Keratinocyte (primary cell): ENCODE measurements around the gene ANO7. TPM values are rescaled to one million over a fixed set of nuclear protein-coding genes. Genes with fewer than 3 reads are reported as not detected.

Experiments used
- DNase-seq: peaks from one replicate; pipeline ENCODE4 v3.0.0-alpha.2; 2011; ENCODE audit warnings: low read depth, missing footprints, low spot score
- FAIRE-seq: peaks from 2 replicates; lab custom pipeline; 2011; peaks lifted over from hg19 to GRCh38; lab: Jason Lieb, UNC
- H2AFZ ChIP-seq: 2 replicates; pipeline ENCODE4 v1.6.0; 2012; ENCODE audit warnings: low read length, control low read depth, inconsistent platforms; ENCODE audit not compliant: control insufficient read depth
- H3K27ac ChIP-seq: 2 replicates; pipeline ENCODE4 v1.5.1; 2011; ENCODE audit warnings: low read length; ENCODE audit not compliant: control insufficient read depth, insufficient read depth
- H3K27me3 ChIP-seq: 3 replicates; pipeline ENCODE4 v1.6.0; 2011; ENCODE audit warnings: low read length; ENCODE audit not compliant: control insufficient read depth, insufficient read depth; ENCODE audit errors: extremely low read depth
- H3K36me3 ChIP-seq, 2 experiments: 2 replicates in 1 of 2; 3 replicates in 1 of 2; pipeline ENCODE4 v1.5.1; 2011; ENCODE audit warnings: low read length in 2 of 2, mild to moderate bottlenecking in 1 of 2; ENCODE audit not compliant: control insufficient read depth in 2 of 2, insufficient read depth in 2 of 2; ENCODE audit errors: extremely low read depth in 1 of 2
- H3K4me1 ChIP-seq: 3 replicates; pipeline ENCODE4 v1.5.1; 2011; ENCODE audit warnings: low read length; ENCODE audit not compliant: control insufficient read depth, insufficient read depth; ENCODE audit errors: extremely low read depth
- H3K4me2 ChIP-seq: 3 replicates; pipeline ENCODE4 v1.6.0; 2011; ENCODE audit warnings: low read depth, low read length; ENCODE audit not compliant: control insufficient read depth, insufficient read depth; ENCODE audit errors: extremely low read depth
- H3K4me3 ChIP-seq, 3 experiments: fragments of 200-600 bp in 1 of 3; sonication (generic) in 1 of 3; 2 replicates in 2 of 3; 3 replicates in 1 of 3; pipeline ENCODE4 v1.5.1; 2011 to 2016; ENCODE audit warnings: low read length in 3 of 3, mild to moderate bottlenecking in 3 of 3, control low read depth in 2 of 3, inconsistent platforms in 1 of 3, low read depth in 1 of 3, mixed read lengths in 1 of 3, mixed run types in 1 of 3, moderate library complexity in 1 of 3; ENCODE audit not compliant: control insufficient read depth in 2 of 3, insufficient read depth in 2 of 3; ENCODE audit errors: extremely low read depth in 1 of 3
- H3K79me2 ChIP-seq: 2 replicates; pipeline ENCODE4 v1.6.0; 2012; ENCODE audit warnings: low read length; ENCODE audit not compliant: control insufficient read depth, insufficient read depth
- H3K9ac ChIP-seq: 3 replicates; pipeline ENCODE4 v1.6.0; 2011; ENCODE audit warnings: low read length; ENCODE audit not compliant: control insufficient read depth, insufficient read depth; ENCODE audit errors: extremely low read depth
- H3K9me1 ChIP-seq: 3 replicates; pipeline ENCODE4 v1.6.0; 2011; ENCODE audit warnings: low read length; ENCODE audit not compliant: control insufficient read depth, insufficient read depth; ENCODE audit errors: extremely low read depth
- H3K9me3 ChIP-seq: 2 replicates; pipeline ENCODE4 v1.5.1; 2012; ENCODE audit warnings: low read depth, low read length; ENCODE audit not compliant: control insufficient read depth
- H4K20me1 ChIP-seq: 3 replicates; pipeline ENCODE4 v1.6.0; 2011; ENCODE audit warnings: low read length; ENCODE audit not compliant: control insufficient read depth, insufficient read depth; ENCODE audit errors: extremely low read depth
- CTCF ChIP-seq, 3 experiments: IDR thresholded peaks in 1 of 3; conservative IDR thresholded peaks in 1 of 3; optimal IDR thresholded peaks in 1 of 3; 2 replicates in 2 of 3; 3 replicates in 1 of 3; pipeline versions ENCODE3 to v1.5.1; 2011; ENCODE audit warnings: low read length in 3 of 3, mild to moderate bottlenecking in 3 of 3, moderate library complexity in 2 of 3, control low read depth in 1 of 3, inconsistent platforms in 1 of 3; ENCODE audit not compliant: insufficient read depth in 2 of 3; ENCODE audit errors: extremely low read depth in 1 of 3
- EZH2 ChIP-seq: IDR thresholded peaks from one replicate; pipeline ENCODE4 v1.6.1; 2012; ENCODE audit warnings: inconsistent platforms, mild to moderate bottlenecking, low read length, moderate library complexity
- dilution Hi-C: fragments of 300-500 bp; cut with MboI; formaldehyde crosslinking; loops from one replicate; pipeline ENCODE4 v1.7.0; 2020; ENCODE audit warnings: low sequenced_read_pairs; ENCODE audit not compliant: extremely low pct_ligation_motif_present
- polyA plus RNA-seq, 5 experiments: library from polyadenylated mRNA; depleted of rRNA in 3 of 5; stranded (reverse) in 3 of 5; stranded (forward) in 1 of 5; unstranded in 1 of 5; fragments of >200 nt; gene quantifications; 1 replicate in 1 of 5; 2 replicates in 3 of 5; 3 replicates in 1 of 5; pipeline versions ENCODE4 v1.2.1 to v1.2.3, GENCODE V29; 2011 to 2012; ENCODE audit warnings: missing spikeins in 2 of 5, low read depth in 1 of 5, low replicate concordance in 1 of 5

ANO7 gene
- polyA plus RNA-seq, 1 donor (not counting 4 experiments of a cell fraction or from before 2014, with no cell fraction given), result 0.14 TPM

- DNase-seq (no peak), FAIRE-seq (no peak)
- Histone ChIP-seq H3K4me2 (no peak overlapping the region), H3K27ac (no peak overlapping the region), H3K9ac (no peak overlapping the region), H3K4me1 (no peaks in the 10 kb centered on the region), H3K9me3 (no peaks in the 10 kb centered on the region), H3K4me3 (no peak overlapping the region), H2AFZ (no peak overlapping the region), H4K20me1 (peaks cover 4% of the 10 kb centered on the region), H3K36me3 (peaks cover 51 to 60% of the 10 kb centered on the region in 2 experiments), H3K27me3 (no peaks in the 10 kb centered on the region), H3K79me2 (peaks cover 39% of the 10 kb centered on the region), H3K9me1 (no peaks in the 10 kb centered on the region)
- dilution Hi-C loops, result no loop called here
- TF ChIP-seq EZH2 (no peak), CTCF (optimal IDR thresholded peaks at IDR 0.05 in 1 of 3, IDR thresholded peaks at IDR 0.05 in 1 of 3, conservative IDR thresholded peaks at IDR 0.05 in 1 of 3; ENCODE audit: extremely low read depth in 1 of 3, insufficient read depth in 2 of 3, low read length in 3 of 3) (no peak)
Observed at GRCh38 chr2:241258505-241259280, 70.2 kb downstream of the ANO7 start.

DNA sequence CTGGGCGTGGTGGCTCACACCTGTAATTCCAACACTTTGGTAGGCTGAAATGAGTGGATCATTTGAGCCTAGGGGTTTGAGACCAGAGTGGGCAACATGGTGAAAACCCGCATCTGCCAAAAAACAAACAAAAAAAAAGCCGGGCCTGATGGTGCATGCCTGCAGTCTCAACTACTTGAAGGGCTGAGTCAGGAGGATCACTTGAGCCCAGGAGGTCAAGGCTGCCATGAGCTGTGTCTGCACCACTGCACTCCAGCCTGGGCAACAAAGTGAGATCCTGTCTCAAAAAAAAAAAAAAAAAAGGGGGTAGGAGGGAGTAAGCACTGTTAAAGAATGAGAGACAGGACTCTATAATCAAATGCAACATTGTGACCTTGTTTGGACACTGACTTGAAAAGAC is 72.4 kb downstream of the ANO7 start:
- no peaks in the 10 kb centered on the region for H3K9me1 ChIP-seq
- no peaks in the 10 kb centered on the region for H3K27me3 ChIP-seq
- H3K4me1 ChIP-seq, result no peaks in the 10 kb centered on the region
- DNase-seq, result no peak
- H3K79me2 ChIP-seq, result peaks cover 51% of the 10 kb centered on the region
- no peak overlapping the region for H3K4me3 ChIP-seq
- no peak overlapping the region for H3K27ac ChIP-seq
- H4K20me1 ChIP-seq, result peaks cover 4% of the 10 kb centered on the region
- dilution Hi-C loops, result no loop called here
- peaks cover 46 to 51% of the 10 kb centered on the region in 2 experiments for H3K36me3 ChIP-seq
- H3K4me2 ChIP-seq, result no peak overlapping the region
- no peak for TF ChIP-seq EZH2
- TF ChIP-seq CTCF (optimal IDR thresholded peaks at IDR 0.05 in 1 of 3, IDR thresholded peaks at IDR 0.05 in 1 of 3, conservative IDR thresholded peaks at IDR 0.05 in 1 of 3; ENCODE audit: extremely low read depth in 1 of 3, insufficient read depth in 2 of 3, low read length in 3 of 3), result no peak
- no peak overlapping the region for H2AFZ ChIP-seq
- H3K9me3 ChIP-seq, result no peaks in the 10 kb centered on the region
- no peak for FAIRE-seq
- no peak overlapping the region for H3K9ac ChIP-seq
